HG03469 (cell line): ENCODE results near the gene CCDC57.

Experiments
- ATAC-seq: cut with Tn5 transposase; IDR thresholded peaks from one replicate; pipeline ENCODE4 v1.9.1; 2021; ENCODE audit warnings: mild to moderate bottlenecking, moderate library complexity, moderate number of reproducible peaks; ENCODE audit not compliant: unreplicated experiment

CCDC57 gene

GRCh38 chr17:82236142-82236971, 23.7 kb upstream of the CCDC57 start:
- no peak for ATAC-seq

- ATAC-seq, result no peak
Measured at GRCh38 chr17:82235775-82236141, 23.1 kb upstream of the CCDC57 start.

- no peak for ATAC-seq
Measured at GRCh38 chr17:82235056-82235774, 22.6 kb upstream of the CCDC57 start.

GRCh38 chr17:82234211-82235055, 21.8 kb upstream of the CCDC57 start:
- no peak for ATAC-seq

- ATAC-seq, result no peak
Measured at GRCh38 chr17:82232876-82233785, 20.5 kb upstream of the CCDC57 start.

GRCh38 chr17:82232322-82232820, 19.7 kb upstream of the CCDC57 start:
- no peak for ATAC-seq

- no peak for ATAC-seq
Measured at GRCh38 chr17:82231562-82232321, 19.1 kb upstream of the CCDC57 start.

GRCh38 chr17:82231312-82231561, 18.6 kb upstream of the CCDC57 start:
- no peak for ATAC-seq

- ATAC-seq, result no peak
Measured at GRCh38 chr17:82230609-82231311, 18.1 kb upstream of the CCDC57 start.

- no peak for ATAC-seq
Measured at GRCh38 chr17:82229698-82230608, 17.3 kb upstream of the CCDC57 start.

- no peak for ATAC-seq
Measured at GRCh38 chr17:82228842-82229697, 16.4 kb upstream of the CCDC57 start, which contains the start of gene SLC16A3. TSS of gene SLC16A3 (plus strand) at chr17:82229042. CDS start at chr17:82236009, 6,967 bp downstream.

- no peak for ATAC-seq
Measured at GRCh38 chr17:82228278-82228841, 15.7 kb upstream of the CCDC57 start.

- ATAC-seq, result no peak
Measured at GRCh38 chr17:82227629-82228277, 15.1 kb upstream of the CCDC57 start.

GRCh38 chr17:82226809-82227628, 14.4 kb upstream of the CCDC57 start:
- ATAC-seq, result no peak

GRCh38 chr17:82226146-82226808, 13.6 kb upstream of the CCDC57 start:
- no peak for ATAC-seq
